RPMI8226 (cell line): ENCODE data around the gene KRTAP5-8.
"Not testable (repeated sequence)": the region's sequence is repeated elsewhere in the genome, so short reads cannot be mapped to it uniquely, and the experiment has no call there.

Experiments used
- DNase-seq: peaks from one replicate; pipeline ENCODE4 v3.0.0-alpha.2; 2015

The KRTAP5-8 gene

DNA sequence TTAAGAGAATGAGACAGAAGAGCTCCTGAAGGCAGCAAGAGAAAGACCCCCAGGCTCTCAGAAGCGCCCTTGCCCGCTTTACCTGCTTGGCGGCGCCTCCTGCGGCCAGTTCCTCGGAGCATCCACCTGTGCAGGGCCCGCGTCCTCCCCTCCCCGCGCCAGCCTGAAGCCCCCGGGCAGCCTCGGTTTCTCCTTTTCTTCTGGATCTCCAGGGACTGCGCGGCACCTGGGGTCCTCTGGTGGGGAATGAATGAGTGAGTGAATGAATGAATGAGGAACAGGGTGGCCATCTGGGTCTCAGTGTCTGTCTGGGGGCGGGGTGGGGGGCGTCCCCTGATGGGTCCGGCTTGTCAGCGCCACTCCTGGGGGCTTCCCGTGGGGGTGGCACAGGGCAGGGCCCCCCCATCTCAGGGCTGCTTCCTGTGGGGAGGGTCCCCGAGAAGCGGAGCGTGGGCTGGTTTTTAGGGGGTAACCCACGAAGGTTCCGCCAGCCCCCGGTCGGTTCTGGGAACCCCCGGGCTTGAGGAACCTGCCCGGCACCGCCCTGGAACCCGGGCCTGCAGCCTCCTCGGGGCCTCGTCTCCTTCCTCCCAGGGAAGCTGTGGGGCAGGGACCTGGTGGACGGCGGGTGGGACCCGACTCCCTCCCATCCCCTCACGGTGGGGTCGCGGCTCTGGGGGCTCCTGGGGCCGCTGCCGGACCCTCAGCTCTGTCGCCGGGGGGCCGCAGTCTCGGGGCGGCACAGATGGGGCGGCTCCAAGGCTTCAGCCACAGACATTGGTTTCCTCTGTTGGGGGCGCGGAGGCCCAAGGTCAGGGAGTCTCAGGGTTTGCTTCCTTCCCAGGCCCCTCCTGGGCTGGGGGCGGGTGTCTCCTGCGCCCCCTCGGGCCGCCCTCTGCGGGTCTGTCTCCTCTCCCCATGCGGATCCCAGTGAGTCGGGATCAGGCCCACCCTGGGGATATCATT lies 19.0 kb upstream of the KRTAP5-8 start:
- DNase-seq = no peak

- no peak for DNase-seq
Measured at GRCh38 chr11:71519546-71519945, 18.3 kb upstream of the KRTAP5-8 start.

DNA sequence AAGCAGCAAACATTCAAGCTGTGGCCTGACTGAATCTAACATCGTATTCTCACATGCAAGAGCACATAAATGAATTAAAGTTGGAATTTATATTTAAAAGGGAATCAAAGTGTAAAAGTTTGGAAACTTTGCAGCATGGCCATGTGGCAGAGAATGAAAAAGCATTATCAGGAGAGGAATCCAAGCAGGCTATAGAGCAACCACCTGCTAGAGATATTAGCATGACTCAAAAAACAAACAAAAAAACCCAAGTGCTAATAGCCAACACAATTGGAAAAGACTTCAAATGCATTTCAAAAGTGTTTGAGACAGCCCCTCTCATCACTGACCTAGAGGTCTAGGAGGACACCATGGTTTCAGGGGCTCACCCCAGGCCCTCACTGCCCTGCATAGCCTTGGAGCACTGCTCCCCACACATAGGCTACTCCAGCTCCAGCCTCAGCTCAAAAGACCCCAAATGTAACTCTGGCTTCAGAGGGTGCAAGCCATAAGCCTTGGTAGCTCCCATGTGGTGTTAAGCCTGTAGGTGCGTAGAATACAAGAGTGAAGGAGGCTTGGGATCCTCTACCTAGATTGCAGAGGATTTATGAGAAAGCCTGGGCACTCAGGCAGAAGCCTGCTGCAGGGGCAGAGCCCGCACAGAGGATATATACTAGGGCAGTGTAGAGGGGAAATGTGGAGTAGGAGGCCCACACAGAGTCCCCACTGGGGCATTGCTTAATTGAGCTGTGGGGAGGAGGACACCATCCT lies 12.5 kb upstream of the KRTAP5-8 start:
- no peak for DNase-seq

DNA sequence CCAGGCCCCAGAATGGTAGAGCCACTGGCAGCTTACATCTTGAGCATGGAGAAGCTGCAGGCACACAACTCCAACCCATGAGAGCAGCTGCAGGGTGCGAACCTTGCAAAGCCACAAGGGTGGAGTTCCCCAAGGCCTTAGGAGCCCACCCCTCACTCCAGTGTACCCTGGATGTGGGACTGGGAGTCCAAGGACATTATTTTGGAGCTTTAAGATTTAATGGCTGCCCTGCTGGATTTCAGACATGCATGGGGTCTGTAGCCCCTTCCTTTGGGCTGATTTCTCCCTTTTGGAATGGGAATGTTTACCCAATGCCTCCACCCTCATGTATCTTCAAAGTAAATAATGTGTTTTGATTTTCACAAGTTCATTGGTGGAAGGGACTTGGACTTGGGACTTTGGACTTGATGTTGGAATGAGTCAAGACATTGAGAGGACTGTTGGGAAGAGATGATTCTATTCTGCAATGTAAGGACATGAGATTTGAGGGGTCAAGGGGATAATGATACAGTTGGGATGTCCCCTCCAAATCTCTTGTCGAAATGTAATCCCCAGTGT lies 11.8 kb upstream of the KRTAP5-8 start:
- no peak for DNase-seq

GRCh38 chr11:71526796-71527575 lies 10.8 kb upstream of the KRTAP5-8 start, which contains the start of gene KRTAP5-7:
KRTAP5-7 (plus strand) TSS chr11:71527267; CDS start chr11:71527301, 34 bp downstream.
- DNase-seq = not testable (repeated sequence)

DNA sequence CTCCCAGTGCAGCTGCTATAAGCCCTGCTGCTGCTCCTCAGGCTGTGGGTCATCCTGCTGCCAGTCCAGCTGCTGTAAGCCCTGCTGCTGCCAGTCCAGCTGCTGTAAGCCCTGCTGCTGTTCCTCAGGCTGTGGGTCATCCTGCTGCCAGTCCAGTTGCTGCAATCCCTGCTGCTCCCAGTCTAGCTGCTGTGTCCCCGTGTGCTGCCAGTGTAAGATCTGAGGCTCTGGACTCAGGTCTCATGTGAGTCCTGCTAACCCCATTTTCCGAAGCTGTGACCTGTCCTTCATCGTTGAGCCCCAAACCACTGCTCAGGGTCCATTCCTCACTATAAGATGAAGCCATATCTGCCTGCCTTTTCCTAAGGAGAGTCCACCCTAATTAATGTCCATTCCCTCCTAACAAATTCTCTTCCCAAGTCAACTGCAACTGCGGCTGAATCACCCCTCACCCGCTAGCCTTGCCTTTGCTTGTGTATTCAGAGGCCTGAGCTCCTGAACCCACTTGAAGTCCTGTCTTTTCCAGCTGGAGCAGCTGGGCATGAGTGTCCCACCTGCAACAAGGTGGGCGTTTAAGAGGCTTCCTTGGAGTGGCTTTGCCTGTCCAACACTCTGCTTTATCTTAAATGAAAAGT lies 10.1 kb upstream of the KRTAP5-8 start:
- no peak for DNase-seq

- peak; percentile 5 for DNase-seq
Measured at GRCh38 chr11:71530602-71531001, 7.2 kb upstream of the KRTAP5-8 start.

DNA sequence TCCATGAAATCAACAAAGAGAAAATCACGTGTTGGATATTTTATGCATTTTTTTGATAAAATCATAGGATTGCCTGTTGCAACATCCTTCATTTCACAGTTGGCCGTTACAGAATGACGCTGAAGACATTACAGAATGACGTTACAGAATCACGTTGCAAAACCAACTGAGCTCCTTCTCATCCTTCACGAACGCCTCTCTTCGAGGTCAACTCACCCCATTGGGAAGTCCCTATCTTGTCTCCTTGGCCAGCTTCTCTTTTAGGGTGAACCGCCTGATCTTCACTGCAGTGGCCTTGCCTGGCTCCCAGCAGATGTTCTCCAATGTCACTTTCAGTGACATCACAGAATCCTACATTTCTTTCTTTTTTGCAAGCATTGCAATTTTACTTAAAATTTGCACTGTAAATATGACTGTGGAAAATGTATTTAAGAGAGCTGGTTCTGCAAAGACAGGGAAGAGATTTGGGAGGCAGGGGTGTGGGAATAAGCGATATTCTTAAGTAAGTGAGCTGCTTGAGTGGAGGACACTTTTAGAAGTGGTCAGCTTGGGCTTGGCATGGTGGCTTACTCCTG lies 5.7 kb upstream of the KRTAP5-8 start:
- no peak for DNase-seq

DNA sequence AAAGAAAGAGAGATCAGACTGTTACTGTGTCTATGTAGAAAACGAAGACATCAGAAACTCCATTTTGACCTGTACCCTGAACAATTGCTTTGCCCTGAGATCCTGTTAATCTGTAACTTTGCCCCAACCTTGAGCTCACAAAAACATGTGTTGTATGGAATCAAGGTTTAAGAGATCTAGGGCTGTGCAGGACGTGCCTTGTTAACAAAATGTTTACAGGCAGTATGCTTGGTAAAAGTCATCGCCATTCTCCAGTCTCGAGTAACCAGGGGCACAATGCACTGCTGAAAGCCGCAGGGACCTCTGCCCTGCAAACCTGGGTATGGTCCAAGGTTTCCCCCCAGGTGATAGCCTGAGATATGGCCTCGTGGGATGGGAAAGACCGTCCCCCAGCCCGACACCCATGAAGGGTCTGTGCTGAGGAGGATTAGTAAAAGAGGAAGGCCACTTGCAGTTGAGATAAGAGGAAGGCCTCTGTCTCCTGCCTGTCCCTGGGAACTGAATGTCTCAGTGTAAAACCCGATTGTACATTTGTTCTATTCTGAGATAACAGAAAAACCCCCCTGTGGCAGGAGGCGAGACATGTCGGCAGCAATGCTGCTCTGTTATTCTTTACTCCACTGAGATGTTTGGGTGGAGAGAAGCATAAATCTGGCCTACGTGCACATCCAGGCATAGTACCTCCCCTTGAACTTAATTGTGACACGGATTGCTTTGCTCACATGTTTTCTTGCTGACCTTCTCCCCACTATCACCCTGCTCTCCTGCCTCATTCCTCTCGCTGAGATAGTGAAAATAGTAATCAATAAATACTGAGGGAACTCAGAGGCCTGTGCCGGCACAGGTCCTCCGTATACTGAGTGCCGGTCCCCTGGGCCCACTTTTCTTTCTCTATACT lies 2.9 kb upstream of the KRTAP5-8 start:
- not testable (repeated sequence) for DNase-seq

- no peak for DNase-seq
Measured at GRCh38 chr11:71535825-71536224, 2.0 kb upstream of the KRTAP5-8 start.

DNA sequence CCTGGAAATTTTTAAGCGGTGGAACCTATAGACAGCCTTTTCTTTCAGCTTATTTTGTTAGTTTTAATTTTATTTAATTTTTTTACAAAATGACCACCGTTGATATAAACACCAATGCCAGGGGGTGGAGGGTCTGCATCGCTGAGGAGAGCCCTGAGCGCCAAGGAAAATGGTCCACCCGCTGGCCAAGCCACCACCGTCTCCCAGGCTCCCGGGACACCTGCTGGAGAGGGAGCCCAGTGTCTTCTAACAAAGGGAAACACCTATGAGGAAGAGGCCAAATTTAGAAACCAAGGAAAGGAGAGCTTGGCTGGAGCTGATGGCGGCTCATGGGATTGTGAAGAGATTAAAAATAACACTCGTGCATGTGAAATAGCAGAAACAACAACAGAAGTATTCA lies 288 bp upstream of the KRTAP5-8 start:
- DNase-seq = no peak

DNA sequence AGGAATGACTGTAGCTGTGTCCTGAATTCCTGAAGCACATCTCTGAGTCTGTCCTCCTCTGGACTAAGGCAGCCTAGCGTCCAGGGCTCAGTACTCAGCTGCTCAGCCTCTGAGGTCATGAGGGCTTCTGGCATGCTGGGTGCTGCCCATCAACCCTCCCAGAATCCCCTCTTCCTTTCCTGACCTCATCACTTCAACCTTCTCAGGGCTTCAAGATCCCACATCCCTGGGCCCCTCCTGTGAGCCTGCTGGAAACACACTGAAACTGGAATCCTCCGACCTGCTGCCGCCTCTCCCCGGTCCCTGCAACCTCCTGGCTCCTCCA lies 803 bp downstream of the KRTAP5-8 start:
- DNase-seq = no peak

GRCh38 chr11:71539017-71539416 lies 1.2 kb downstream of the KRTAP5-8 start:
- DNase-seq = no peak

DNA sequence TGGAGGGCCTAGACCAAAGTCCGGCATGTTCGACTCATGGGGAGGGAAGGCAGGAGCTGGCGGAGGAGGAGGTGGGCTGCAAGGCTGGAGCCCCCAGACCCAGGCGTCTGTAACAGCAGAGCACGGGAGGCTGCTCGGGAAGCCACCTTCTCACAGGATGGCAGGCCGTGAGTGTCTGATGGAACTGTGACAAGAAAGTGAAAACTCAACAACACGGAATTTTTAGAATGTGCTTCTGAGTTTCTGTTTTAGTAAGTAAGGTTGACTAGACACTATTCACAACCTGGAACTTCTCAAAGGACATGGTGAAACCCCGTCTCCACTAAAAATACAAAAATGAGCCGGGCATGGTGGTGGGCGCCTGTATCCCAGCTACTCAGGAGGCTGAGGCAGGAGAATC lies 2.1 kb downstream of the KRTAP5-8 start:
- not testable (repeated sequence) for DNase-seq

DNA sequence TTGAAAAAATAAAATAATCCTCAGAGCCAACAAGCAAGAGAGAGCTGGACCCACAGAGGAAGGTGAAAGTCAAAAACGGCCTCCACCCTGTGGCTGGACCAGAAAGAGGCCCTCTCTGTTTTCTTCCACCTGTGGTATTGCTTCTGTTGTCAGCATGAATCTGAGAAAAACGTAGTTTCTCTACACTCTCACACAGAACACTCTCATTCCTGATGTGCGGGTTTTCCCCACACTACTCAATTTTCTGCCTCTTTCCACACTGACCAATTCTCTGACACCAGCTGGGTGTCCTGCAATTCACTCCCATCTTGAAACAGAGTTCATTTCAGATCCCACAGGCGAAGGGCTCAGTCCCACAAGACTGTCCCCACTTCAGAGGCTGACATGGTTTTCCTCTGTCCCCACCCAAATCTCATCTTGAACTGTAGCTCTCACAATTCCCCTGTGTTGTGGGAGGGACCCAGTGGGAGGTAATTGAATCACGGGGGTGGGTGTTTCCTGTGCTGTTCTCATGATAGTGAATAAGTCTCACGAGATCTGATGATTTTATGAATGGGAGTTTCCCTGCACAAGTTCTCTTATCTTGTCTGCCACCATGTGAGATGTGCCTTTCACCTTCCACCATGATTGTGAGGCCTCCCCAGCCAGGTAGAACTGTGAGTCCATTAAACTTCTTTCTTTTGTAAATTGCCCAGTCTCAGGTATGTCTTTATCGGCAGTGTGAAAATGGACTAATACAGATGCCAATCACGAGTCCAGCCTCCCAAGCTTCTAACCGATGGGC lies 2.9 kb downstream of the KRTAP5-8 start:
- not testable (repeated sequence) for DNase-seq

DNA sequence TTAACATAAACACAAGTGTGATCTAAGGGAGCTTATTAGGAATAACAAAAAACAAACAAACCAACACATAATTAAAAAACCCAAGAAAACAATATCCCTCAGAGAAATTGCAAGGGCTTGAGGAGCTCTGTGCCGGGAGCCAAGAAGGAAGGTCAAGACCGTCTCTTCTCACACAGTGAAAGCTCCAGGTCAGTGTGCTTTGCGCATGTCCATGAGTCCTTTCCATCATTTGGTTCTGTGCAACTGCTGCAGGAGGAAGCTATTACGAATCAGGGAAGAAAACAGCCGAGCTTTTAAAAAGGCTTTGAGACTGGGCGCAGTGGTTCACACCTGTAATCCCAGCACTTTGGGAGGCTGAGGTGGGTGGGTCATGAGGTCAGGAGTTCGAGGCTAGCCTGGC lies 4.6 kb downstream of the KRTAP5-8 start:
- DNase-seq = no peak

DNA sequence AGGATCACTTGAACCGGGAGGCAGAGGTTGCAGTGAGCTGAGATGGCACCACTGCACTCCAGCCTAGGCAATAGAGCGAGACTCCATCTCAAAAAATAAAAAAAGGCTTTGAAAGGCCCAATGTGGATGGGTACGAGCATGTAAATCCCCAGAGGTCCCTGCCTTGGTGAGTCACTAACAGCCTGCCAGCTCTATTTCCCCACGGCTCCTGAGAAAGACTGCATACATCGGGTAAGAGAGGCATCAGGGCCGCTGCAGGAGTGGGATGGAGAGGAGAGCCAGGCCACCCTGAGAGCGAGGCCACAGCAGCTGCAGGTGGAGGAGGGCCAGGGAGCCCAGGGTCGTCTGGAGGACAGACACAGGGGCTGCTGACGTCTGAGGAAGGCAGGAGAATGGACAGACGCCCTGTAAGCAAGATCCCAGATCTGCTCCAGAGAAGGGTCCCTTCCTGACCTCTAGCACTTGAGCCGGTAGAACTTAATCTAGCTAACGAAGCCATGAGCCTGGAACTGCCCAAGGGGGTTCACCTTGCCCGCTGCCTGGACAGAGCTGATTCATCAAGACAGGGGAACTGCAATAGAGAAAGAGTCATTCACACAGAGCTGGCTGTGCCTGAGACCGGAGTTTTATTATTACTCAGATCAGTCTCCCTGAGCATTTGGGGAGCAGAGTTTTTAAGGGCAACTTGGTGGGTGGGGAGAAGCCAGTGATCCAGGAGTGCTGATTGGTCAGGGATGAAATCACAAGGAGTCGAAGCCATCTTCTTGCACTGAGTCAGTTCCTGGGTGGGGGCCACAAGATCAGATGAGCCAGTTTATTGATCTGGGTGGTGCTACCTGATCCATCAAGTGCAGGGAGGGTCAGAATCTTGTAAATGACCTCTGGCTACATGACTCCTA lies 5.3 kb downstream of the KRTAP5-8 start:
- no peak for DNase-seq

DNA sequence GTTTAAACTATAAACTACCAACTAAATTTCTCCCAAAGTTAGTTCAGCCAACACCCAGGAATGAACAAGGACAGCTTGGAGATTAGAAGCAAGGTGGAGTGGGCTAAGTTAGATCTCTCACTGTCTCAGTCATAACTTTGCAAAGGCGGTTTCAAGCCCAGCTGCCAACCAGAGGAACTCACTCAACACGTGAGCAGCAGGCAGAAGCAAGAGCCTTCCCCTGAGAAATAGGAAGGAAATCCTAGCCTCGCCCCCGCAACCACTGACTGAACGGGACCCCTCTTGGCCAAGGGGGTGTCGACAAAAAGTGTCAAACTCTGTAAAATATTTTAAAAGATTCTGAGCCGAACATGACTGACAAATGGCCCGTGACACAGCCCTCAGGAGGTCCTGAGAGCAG lies 6.0 kb downstream of the KRTAP5-8 start:
- no peak for DNase-seq
